Parathyroid adenoma (tissue), 2 donors: ENCODE results near the gene ARAP2.

Source experiments
- H2AFZ ChIP-seq: fragments of 300-600 bp; sonication (generic); one replicate; pipeline ENCODE4 v1.7.0; 2017; ENCODE audit warnings: antibody characterized with exemption, mild to moderate bottlenecking
- H3K27ac ChIP-seq: fragments of 300-600 bp; sonication (generic); one replicate; pipeline ENCODE4 v1.7.0; 2017
- H3K27me3 ChIP-seq: fragments of 300-600 bp; sonication (generic); one replicate; pipeline ENCODE4 v1.7.0; 2017; ENCODE audit warnings: low read length; ENCODE audit not compliant: control insufficient read depth, insufficient read depth
- H3K36me3 ChIP-seq: fragments of 300-600 bp; sonication (generic); one replicate; pipeline ENCODE4 v1.7.0; 2017; ENCODE audit warnings: low read length; ENCODE audit not compliant: control insufficient read depth, insufficient read depth
- H3K4me1 ChIP-seq: fragments of 300-600 bp; sonication (generic); one replicate; pipeline ENCODE4 v1.7.0; 2017; ENCODE audit warnings: control low read depth
- H3K4me2 ChIP-seq: fragments of 300-600 bp; sonication (generic); one replicate; pipeline ENCODE4 v1.7.0; 2017; ENCODE audit warnings: low read length
- H3K4me3 ChIP-seq: fragments of 300-600 bp; sonication (generic); one replicate; pipeline ENCODE4 v1.7.0; 2017; ENCODE audit warnings: low read depth, low read length
- H3K79me2 ChIP-seq: fragments of 300-600 bp; sonication (generic); one replicate; pipeline ENCODE4 v1.7.0; 2017; ENCODE audit warnings: control low read depth
- H3K9ac ChIP-seq: fragments of 300-600 bp; sonication (generic); one replicate; pipeline ENCODE4 v1.7.0; 2017; ENCODE audit warnings: mild to moderate bottlenecking
- H3K9me3 ChIP-seq: fragments of 300-600 bp; sonication (generic); one replicate; pipeline ENCODE4 v1.7.0; 2017; ENCODE audit warnings: low read length; ENCODE audit not compliant: control insufficient read depth
- TF ChIP-seq, protein P1 (sequence below): fragments of 300-600 bp; sonication (generic); IDR thresholded peaks from one replicate; pipeline ENCODE4 v1.7.0; 2017; ENCODE audit warnings: antibody characterized with exemption, mild to moderate bottlenecking
- donor health status: primary hyperparathyroidism.

ARAP2 gene

DNA sequence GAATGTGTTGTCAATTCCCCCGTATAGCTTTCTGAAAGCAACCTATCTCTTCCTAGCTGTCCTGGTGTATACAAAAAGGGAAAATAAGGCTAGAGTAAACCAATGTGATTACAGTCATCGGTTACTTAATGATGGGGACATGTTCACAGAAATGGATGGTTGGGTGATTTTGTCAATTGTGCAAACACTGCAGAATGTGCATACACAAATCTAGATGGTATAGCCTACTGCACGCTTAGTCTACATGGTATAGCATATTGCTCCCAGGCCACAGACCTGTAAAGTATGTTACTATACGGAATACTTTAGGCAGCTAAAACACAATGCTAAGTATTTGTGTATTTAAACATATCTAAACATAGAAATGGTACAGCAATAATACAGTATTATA, 42.2 kb upstream of the ARAP2 start:
- Histone ChIP-seq H3K4me1 (no peaks in the 10 kb centered on the region), H3K27ac (no peak overlapping the region), H3K9me3 (no peaks in the 10 kb centered on the region), H2AFZ (no peak overlapping the region), H3K4me2 (no peak overlapping the region), H3K79me2 (no peaks in the 10 kb centered on the region), H3K36me3 (no peaks in the 10 kb centered on the region), H3K4me3 (no peak overlapping the region), H3K27me3 (no peaks in the 10 kb centered on the region), H3K9ac (no peak overlapping the region)
- TF ChIP-seq, protein P1, sequence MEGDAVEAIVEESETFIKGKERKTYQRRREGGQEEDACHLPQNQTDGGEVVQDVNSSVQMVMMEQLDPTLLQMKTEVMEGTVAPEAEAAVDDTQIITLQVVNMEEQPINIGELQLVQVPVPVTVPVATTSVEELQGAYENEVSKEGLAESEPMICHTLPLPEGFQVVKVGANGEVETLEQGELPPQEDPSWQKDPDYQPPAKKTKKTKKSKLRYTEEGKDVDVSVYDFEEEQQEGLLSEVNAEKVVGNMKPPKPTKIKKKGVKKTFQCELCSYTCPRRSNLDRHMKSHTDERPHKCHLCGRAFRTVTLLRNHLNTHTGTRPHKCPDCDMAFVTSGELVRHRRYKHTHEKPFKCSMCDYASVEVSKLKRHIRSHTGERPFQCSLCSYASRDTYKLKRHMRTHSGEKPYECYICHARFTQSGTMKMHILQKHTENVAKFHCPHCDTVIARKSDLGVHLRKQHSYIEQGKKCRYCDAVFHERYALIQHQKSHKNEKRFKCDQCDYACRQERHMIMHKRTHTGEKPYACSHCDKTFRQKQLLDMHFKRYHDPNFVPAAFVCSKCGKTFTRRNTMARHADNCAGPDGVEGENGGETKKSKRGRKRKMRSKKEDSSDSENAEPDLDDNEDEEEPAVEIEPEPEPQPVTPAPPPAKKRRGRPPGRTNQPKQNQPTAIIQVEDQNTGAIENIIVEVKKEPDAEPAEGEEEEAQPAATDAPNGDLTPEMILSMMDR: no peak

DNA sequence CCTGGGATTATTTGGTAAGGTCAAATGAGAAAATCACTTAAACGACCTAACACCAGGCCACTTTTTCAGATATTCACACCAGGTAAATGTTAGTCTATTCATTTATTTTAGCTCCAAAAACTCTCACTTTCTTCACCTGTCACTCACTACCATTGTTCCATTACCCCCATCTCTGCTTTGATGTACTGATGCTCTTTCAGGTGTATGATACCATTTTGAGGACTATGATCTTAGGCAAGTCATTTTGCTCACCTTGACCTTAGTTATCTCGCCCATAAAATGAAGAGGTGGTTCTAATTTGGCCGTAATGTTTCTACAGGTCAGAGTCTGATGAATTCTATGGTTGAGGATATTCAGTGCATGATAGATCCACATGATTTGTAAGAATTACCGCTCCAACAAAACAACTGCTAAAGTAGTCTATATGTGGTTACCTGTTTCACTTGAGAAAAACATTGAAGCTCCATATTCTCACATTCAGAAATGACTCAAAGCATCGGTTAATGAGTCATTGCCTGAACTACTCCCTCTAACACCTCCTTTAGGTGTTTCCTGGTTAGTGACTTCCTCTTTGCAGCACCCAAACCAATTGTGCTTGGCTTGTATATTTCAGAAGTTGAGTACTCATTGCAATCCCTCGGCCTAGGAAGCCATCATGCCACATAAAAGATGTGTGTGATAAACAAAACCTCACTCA, 41.6 kb upstream of the ARAP2 start:
- H3K27ac ChIP-seq: no peak overlapping the region
- no peaks in the 10 kb centered on the region for H3K4me1 ChIP-seq
- TF ChIP-seq, protein P1: no peak
- H2AFZ ChIP-seq: no peak overlapping the region
- H3K9me3 ChIP-seq: no peaks in the 10 kb centered on the region
- H3K79me2 ChIP-seq: no peaks in the 10 kb centered on the region
- H3K36me3 ChIP-seq: no peaks in the 10 kb centered on the region
- no peak overlapping the region for H3K9ac ChIP-seq
- H3K4me2 ChIP-seq: no peak overlapping the region
- H3K4me3 ChIP-seq: no peak overlapping the region
- no peaks in the 10 kb centered on the region for H3K27me3 ChIP-seq

DNA sequence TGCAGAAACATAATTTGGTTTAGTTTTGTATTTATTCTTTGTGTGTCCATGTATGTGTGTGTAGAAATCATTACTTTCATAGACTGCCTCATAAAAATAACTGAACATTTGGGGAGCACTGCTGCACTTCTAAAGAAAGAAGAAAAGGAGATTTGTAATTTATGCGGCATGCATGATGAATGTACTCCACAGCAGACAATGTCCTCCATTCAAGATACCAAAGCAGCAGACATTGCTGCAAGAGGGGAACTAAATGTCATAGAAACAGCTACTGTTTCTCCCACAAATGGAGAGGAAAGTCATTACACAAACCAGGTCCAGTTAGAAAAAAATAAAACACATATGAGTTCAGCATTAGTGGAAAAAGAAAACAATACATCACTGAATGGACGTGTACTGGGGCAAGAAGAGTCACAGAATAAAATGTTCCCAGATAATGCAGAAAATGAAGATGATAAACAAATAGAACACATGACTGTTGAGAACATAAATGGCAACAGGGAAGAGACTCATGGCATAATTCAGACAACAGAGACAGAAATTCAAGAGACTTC, 39.7 kb upstream of the ARAP2 start:
- H3K27me3 ChIP-seq: no peaks in the 10 kb centered on the region
- H2AFZ ChIP-seq: no peak overlapping the region
- H3K4me1 ChIP-seq: no peaks in the 10 kb centered on the region
- no peaks in the 10 kb centered on the region for H3K9me3 ChIP-seq
- H3K79me2 ChIP-seq: no peaks in the 10 kb centered on the region
- H3K36me3 ChIP-seq: no peaks in the 10 kb centered on the region
- H3K4me3 ChIP-seq: no peak overlapping the region
- H3K9ac ChIP-seq: no peak overlapping the region
- TF ChIP-seq, protein P1: no peak
- no peak overlapping the region for H3K4me2 ChIP-seq
- H3K27ac ChIP-seq: no peak overlapping the region

DNA sequence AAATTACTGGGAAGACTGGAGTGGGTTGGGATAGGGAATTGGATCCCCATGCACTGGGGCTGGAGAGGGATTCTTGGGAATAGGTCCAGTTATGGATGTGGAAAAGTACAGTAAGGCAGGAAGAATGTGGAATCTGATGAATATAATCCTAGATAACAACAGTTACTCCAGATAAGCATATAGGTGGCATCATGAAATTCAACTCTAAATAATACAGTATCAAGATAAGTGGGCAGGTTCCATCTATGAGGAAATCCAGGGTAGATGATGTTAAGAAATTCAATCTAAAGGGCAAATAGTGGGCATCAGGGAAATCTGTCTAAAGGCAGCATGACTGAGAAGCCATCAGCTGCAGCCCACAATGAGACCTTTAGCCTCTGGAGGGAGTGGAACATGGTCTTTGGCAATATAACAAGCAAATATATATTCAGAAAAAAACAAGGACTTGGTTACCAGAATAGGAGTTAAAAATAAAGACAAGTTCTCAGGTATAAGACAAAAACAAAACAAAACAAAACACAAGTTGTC, 38.3 kb upstream of the ARAP2 start:
- Histone ChIP-seq H3K4me1 (no peaks in the 10 kb centered on the region), H3K4me2 (no peak overlapping the region), H2AFZ (no peak overlapping the region), H3K36me3 (no peaks in the 10 kb centered on the region), H3K4me3 (no peak overlapping the region), H3K27me3 (no peaks in the 10 kb centered on the region), H3K79me2 (no peaks in the 10 kb centered on the region), H3K27ac (no peak overlapping the region), H3K9me3 (no peaks in the 10 kb centered on the region), H3K9ac (no peak overlapping the region)
- TF ChIP-seq, protein P1: no peak
